ENCODE measurements around the gene MCU. TPM values are rescaled to one million over a fixed set of nuclear protein-coding genes. Genes with fewer than 3 reads are reported as not detected.
"Not testable (repeated sequence)": the region's sequence is repeated elsewhere in the genome, so short reads cannot be mapped to it uniquely, and the experiment has no call there.

MCU gene
- total RNA-seq, 6 experiments from 2014 or later, result 6.2 to 14.6 (median 10.4) TPM

- intact Hi-C loops (cut with DNase I), result no loop called here
- Histone ChIP-seq H3K27me3 (no peaks in the 10 kb centered on the region), H3K9me3 (no peaks in the 10 kb centered on the region), H3K27ac (no peak overlapping the region), H3K36me3 (no peaks in the 10 kb centered on the region), H3K4me1 (no peaks in the 10 kb centered on the region), H3K4me3 (no peak overlapping the region)
- no peak for DNase-seq
- TF ChIP-seq POLR2A (IDR thresholded peaks at IDR 0.05), result no peak
- TF ChIP-seq CTCF (IDR thresholded peaks at IDR 0.05), result no peak
- 78% methylated on average over 4 of the region's 4 CpGs for WGBS (ENCODE audit: insufficient coverage, low coverage, low lambda C conversion rate, missing lambda C conversion rate)
- ATAC-seq, result no peak
These were observed 220.8 kb downstream of the MCU start for GRCh38 chr10:72912736-72913135.

GRCh38 chr10:72913287-72913686 lies 221.3 kb downstream of the MCU start:
- Histone ChIP-seq H3K27me3 (no peaks in the 10 kb centered on the region), H3K4me3 (no peak overlapping the region), H3K27ac (no peak overlapping the region), H3K4me1 (no peaks in the 10 kb centered on the region), H3K9me3 (no peaks in the 10 kb centered on the region), H3K36me3 (no peaks in the 10 kb centered on the region)
- intact Hi-C loops (cut with DNase I), result no loop called here
- DNase-seq (no peak), ATAC-seq (no peak)
- WGBS (ENCODE audit: insufficient coverage, low coverage, low lambda C conversion rate, missing lambda C conversion rate), result 79% methylated on average over 5 of the region's 7 CpGs
- TF ChIP-seq CTCF (IDR thresholded peaks at IDR 0.05), result no peak

- 66% methylated on average over 3 of the region's 3 CpGs for WGBS (ENCODE audit: insufficient coverage, low coverage, low lambda C conversion rate, missing lambda C conversion rate)
- H3K27me3 ChIP-seq; H3K4me3 ChIP-seq; H3K4me1 ChIP-seq; H3K9me3 ChIP-seq; DNase-seq; H3K36me3 ChIP-seq; intact Hi-C loops (cut with DNase I); H3K27ac ChIP-seq; ATAC-seq: not testable (repeated sequence)
These were observed 225.3 kb downstream of the MCU start for GRCh38 chr10:72917201-72917600.

- H3K4me3 ChIP-seq; intact Hi-C loops (cut with DNase I); H3K36me3 ChIP-seq; H3K27ac ChIP-seq; H3K9me3 ChIP-seq; H3K4me1 ChIP-seq; ATAC-seq; DNase-seq; H3K27me3 ChIP-seq: not testable (repeated sequence)
- WGBS (ENCODE audit: insufficient coverage, low coverage, low lambda C conversion rate, missing lambda C conversion rate), result 67% methylated on average over 2 of the region's 2 CpGs
These were observed 225.9 kb downstream of the MCU start for GRCh38 chr10:72917803-72918332.

- ATAC-seq (no peak), DNase-seq (no peak)
- Histone ChIP-seq H3K27me3 (no peaks in the 10 kb centered on the region), H3K9me3 (peaks cover 0 to 5% (median 0%) of the 10 kb centered on the region in 4 donors), H3K4me1 (no peaks in the 10 kb centered on the region), H3K4me3 (no peak overlapping the region), H3K27ac (no peak overlapping the region), H3K36me3 (no peaks in the 10 kb centered on the region)
- intact Hi-C loops (cut with DNase I), result no loop called here
- TF ChIP-seq POLR2A (IDR thresholded peaks at IDR 0.05), result no peak
- TF ChIP-seq CTCF (IDR thresholded peaks at IDR 0.05), result no peak
- WGBS (ENCODE audit: insufficient coverage, low coverage, low lambda C conversion rate, missing lambda C conversion rate), result 83% methylated on average over 8 of the region's 8 CpGs
These were observed 226.4 kb downstream of the MCU start for GRCh38 chr10:72918352-72918751.

GRCh38 chr10:72921147-72921683 lies 229.3 kb downstream of the MCU start:
- DNase-seq; H3K4me1 ChIP-seq; H3K9me3 ChIP-seq; intact Hi-C loops (cut with DNase I); H3K27me3 ChIP-seq; ATAC-seq; H3K4me3 ChIP-seq; H3K36me3 ChIP-seq; H3K27ac ChIP-seq: not testable (repeated sequence)
- WGBS (ENCODE audit: insufficient coverage, low coverage, low lambda C conversion rate, missing lambda C conversion rate), result 89% methylated on average over 1 of the region's 1 CpG
